Measurements from ENCODE around the gene YES1. TPM values are rescaled to one million over a fixed set of nuclear protein-coding genes. Genes with fewer than 3 reads are reported as not detected.

YES1 gene
- total and polyA plus RNA-seq, 2 of the 13 experiments (the other 11 are each of a cell fraction or from before 2014, with no cell fraction given): 17.2 to 70.8 TPM

- TF ChIP-seq RARA (CRISPR knock-in tag; IDR thresholded peaks at IDR 0.05): 0 out of 2 replicates have a peak, but pooled peaks have one; percentile 18
- 0 out of 2 replicates have a peak, but pooled peaks have one; percentile 46 for TF ChIP-seq ZNF782 (CRISPR knock-in tag; IDR thresholded peaks at IDR 0.05; ENCODE audit: borderline replicate concordance)
- peak; percentile 96 for TF ChIP-seq ZNF709 (CRISPR knock-in tag; IDR thresholded peaks at IDR 0.05)
- TF ChIP-seq ZNF484 (CRISPR knock-in tag; IDR thresholded peaks at IDR 0.05; ENCODE audit: borderline replicate concordance, low read depth): no peak
- no peak; the same call in 1 of the 2 replicates for TF ChIP-seq ZNF501 (CRISPR knock-in tag; IDR thresholded peaks at IDR 0.05)
- no peak for TF ChIP-seq ZNF160 (CRISPR knock-in tag; IDR thresholded peaks at IDR 0.05)
- no peak for TF ChIP-seq ZNF281 (CRISPR knock-in tag; IDR thresholded peaks at IDR 0.05; ENCODE audit: borderline replicate concordance)
- no peak; the same call in 1 of the 2 replicates for TF ChIP-seq ZNF335 (CRISPR knock-in tag; IDR thresholded peaks at IDR 0.05)
- TF ChIP-seq ZNF598 (CRISPR knock-in tag; IDR thresholded peaks at IDR 0.05; ENCODE audit: borderline replicate concordance): 0 out of 2 replicates have a peak, but pooled peaks have one; percentile 17
- no peak for TF ChIP-seq TBX3 (IDR thresholded peaks at IDR 0.05; ENCODE audit: borderline replicate concordance)
- TF ChIP-seq BATF2 (CRISPR knock-in tag; IDR thresholded peaks at IDR 0.05): 0 out of 2 replicates have a peak, but pooled peaks have one; percentile 49
- TF ChIP-seq U2AF2 (IDR thresholded peaks at IDR 0.05; ENCODE audit: low read depth, low read length): no peak
- peak; percentile 5; the same call in 1 of the 2 replicates for TF ChIP-seq PITX1 (CRISPR knock-in tag; IDR thresholded peaks at IDR 0.05)
- peak; percentile 90; the same call in 1 of the 2 replicates for TF ChIP-seq LBX2 (CRISPR knock-in tag; IDR thresholded peaks at IDR 0.05; ENCODE audit: borderline replicate concordance)
- TF ChIP-seq ZNF777 (CRISPR knock-in tag; IDR thresholded peaks at IDR 0.05): peak; percentile 47; the same call in 1 of the 2 replicates
- no peak; the same call in 1 of the 2 replicates for TF ChIP-seq TFE3 (CRISPR knock-in tag; IDR thresholded peaks at IDR 0.05)
- TF ChIP-seq ZNF343 (CRISPR knock-in tag; IDR thresholded peaks at IDR 0.05): peak; percentile 80; the same call in 1 of the 2 replicates
- no peak for TF ChIP-seq ZNF569 (CRISPR knock-in tag; IDR thresholded peaks at IDR 0.05; ENCODE audit: borderline replicate concordance)
- no peak for TF ChIP-seq ZNF326 (CRISPR knock-in tag; IDR thresholded peaks at IDR 0.05; ENCODE audit: borderline replicate concordance)
- TF ChIP-seq SMAD3 (CRISPR knock-in tag; IDR thresholded peaks at IDR 0.05): no peak
- peak; percentile 85 for TF ChIP-seq ZBTB34 (CRISPR knock-in tag; IDR thresholded peaks at IDR 0.05)
Measured at GRCh38 chr18:712401-713134, 99.5 kb downstream of the YES1 start, which contains the start of gene ENOSF1 (continued).

All from HepG2 (cell line).